Spleen (tissue), 11 donors: Measurements from ENCODE around the gene BUD31. TPM values are rescaled to one million over a fixed set of nuclear protein-coding genes. Genes with fewer than 3 reads are reported as not detected.

Source experiments
- DNase-seq: peaks from one replicate; pipeline ENCODE4 v3.0.0-alpha.2; 2020
- H3K27ac ChIP-seq, 8 donors: fragments of 200-600 bp; sonication (generic) in 7 of 8; 1 replicate in 4 of 8; 2 replicates in 4 of 8; pipeline versions ENCODE4 v1.5.0 to v1.8.0; 2016 to 2021; ENCODE audit warnings: inconsistent platforms in 4 of 8, mild to moderate bottlenecking in 4 of 8, moderate library complexity in 1 of 8
- H3K27me3 ChIP-seq, 7 donors: fragments of 200-600 bp; sonication (generic) in 6 of 7; replicated peaks in 1 of 7; 1 replicate in 4 of 7; 2 replicates in 3 of 7; pipeline versions ENCODE4 v1.5.0 to v1.8.0; 2016 to 2021; ENCODE audit warnings: inconsistent platforms in 3 of 7, mild to moderate bottlenecking in 1 of 7
- H3K36me3 ChIP-seq, 6 donors: fragments of 200-600 bp; sonication (generic) in 5 of 6; 1 replicate in 4 of 6; 2 replicates in 2 of 6; pipeline versions ENCODE4 v1.5.0 to v1.8.0; 2016 to 2021; ENCODE audit warnings: inconsistent platforms in 2 of 6
- H3K4me1 ChIP-seq, 6 donors: fragments of 200-600 bp; sonication (generic) in 5 of 6; 1 replicate in 3 of 6; 2 replicates in 3 of 6; pipeline versions ENCODE4 v1.5.0 to v1.8.0; 2016 to 2021; ENCODE audit warnings: inconsistent platforms in 3 of 6
- H3K4me3 ChIP-seq, 8 donors: fragments of 200-600 bp; sonication (generic) in 7 of 8; 1 replicate in 4 of 8; 2 replicates in 4 of 8; pipeline versions ENCODE4 v1.5.0 to v1.8.0; 2016 to 2021; ENCODE audit warnings: inconsistent platforms in 4 of 8, mild to moderate bottlenecking in 4 of 8, moderate library complexity in 2 of 8
- H3K9me3 ChIP-seq, 8 donors: fragments of 200-600 bp; sonication (generic) in 7 of 8; 1 replicate in 4 of 8; 2 replicates in 4 of 8; pipeline versions ENCODE4 v1.5.0 to v1.8.0; 2016 to 2021; ENCODE audit warnings: inconsistent platforms in 4 of 8
- CTCF ChIP-seq, 11 experiments: fragments of 200-600 bp in 7 of 11; fragments of 450-650 bp in 4 of 11; sonication (generic) in 4 of 11; IDR thresholded peaks in 8 of 11; conservative IDR thresholded peaks in 3 of 11; 1 replicate in 7 of 11; 2 replicates in 4 of 11; pipeline versions ENCODE4 v1.4.0 to v1.8.0; 2016 to 2021; ENCODE audit warnings: antibody characterized with exemption in 11 of 11, inconsistent platforms in 4 of 11, mild to moderate bottlenecking in 1 of 11
- POLR2A ChIP-seq, 3 donors: fragments of 450-650 bp; IDR thresholded peaks; one replicate each; pipeline ENCODE4 v1.5.1; 2017; ENCODE audit warnings: antibody characterized with exemption in 3 of 3, mild to moderate bottlenecking in 1 of 3
- POLR2AphosphoS5 ChIP-seq, 3 donors: sonication (generic); formaldehyde crosslinking; IDR thresholded peaks; one replicate each; pipeline ENCODE4 v1.5.1; 2017; ENCODE audit warnings: antibody characterized with exemption in 3 of 3
- WGBS, 5 donors: extraction: QIAGEN DNeasy Blood & Tissue Kit in 3 of 5; methylation state at CpG; one replicate each; pipeline versions ENCODE4 v1.1.5 to v1.1.7; 2013 to 2018; 5-methylcytosine and 5-hydroxymethylcytosine counted together
- intact Hi-C: fragments of 100-400 bp; cut with DNase I; formaldehyde crosslinking; loops from one replicate; pipeline ENCODE4 v1.15.0; 2023; ENCODE audit warnings: low total_unique reads
- polyA plus RNA-seq, 3 donors: library from polyadenylated mRNA; stranded (reverse); fragments of 200-250 nt; gene quantifications; one replicate each; pipeline ENCODE4 v1.2.1, GENCODE V29; 2013
- total RNA-seq, 7 donors: library from RNA; depleted of rRNA in 3 of 7; stranded (reverse); fragments of >200 nt in 3 of 7; fragmentation: NEBNext Ultra II Directional in 4 of 7; extraction: Animal tissue kit (Norgen Biotek cat#: 25700) in 4 of 7; gene quantifications; one replicate each; pipeline versions ENCODE4 v1.1.0 to v1.2.1, GENCODE V29; 2016 to 2021
- donor health status: healthy with polysubstance abuse.
- donor health status: DM: no; HTN: no; CAD: no; lungs with moderate emphysema.
- donor health status: DM: no; HTN: no; CAD: no.
- donor health status: Bipolar disorder and iron deficiency.
- donor health status: healthy.
- donor health status: DM: no; HTN: no; CAD: no.
- donor health status: DM: yes; HTN: yes; CAD: no.

The BUD31 gene
- total and polyA plus RNA-seq, 10 donors: 48.4 to 124 (median 71.0) TPM

GRCh38 chr7:99437946-99438572 is 29.3 kb downstream of the BUD31 start:
- no peaks in the 10 kb centered on the region for H3K27me3 ChIP-seq
- WGBS, 5 donors: 18 to 25% (median 19%) methylated on average over 19 to 20 of the region's 20 CpGs
- intact Hi-C loops: no loop called here
- H3K9me3 ChIP-seq: no peaks in the 10 kb centered on the region
- H3K4me3 ChIP-seq: peak overlapping the region; percentile 78 to 99 (median 96)
- H3K27ac ChIP-seq: peak overlapping the region; percentile 80 to 94 (median 86)
- H3K4me1 ChIP-seq: peaks cover 13 to 63% (median 40%) of the 10 kb centered on the region in 6 donors
- TF ChIP-seq POLR2A (IDR thresholded peaks at IDR 0.05) (no peak), CTCF (IDR thresholded peaks at IDR 0.05 in 8 of 11, conservative IDR thresholded peaks at IDR 0.05 in 3 of 11) (no peak), POLR2AphosphoS5 (IDR thresholded peaks at IDR 0.05) (no peak)
- DNase-seq: no peak
- H3K36me3 ChIP-seq: peaks cover 0 to 37% (median 22%) of the 10 kb centered on the region in 6 donors

DNA sequence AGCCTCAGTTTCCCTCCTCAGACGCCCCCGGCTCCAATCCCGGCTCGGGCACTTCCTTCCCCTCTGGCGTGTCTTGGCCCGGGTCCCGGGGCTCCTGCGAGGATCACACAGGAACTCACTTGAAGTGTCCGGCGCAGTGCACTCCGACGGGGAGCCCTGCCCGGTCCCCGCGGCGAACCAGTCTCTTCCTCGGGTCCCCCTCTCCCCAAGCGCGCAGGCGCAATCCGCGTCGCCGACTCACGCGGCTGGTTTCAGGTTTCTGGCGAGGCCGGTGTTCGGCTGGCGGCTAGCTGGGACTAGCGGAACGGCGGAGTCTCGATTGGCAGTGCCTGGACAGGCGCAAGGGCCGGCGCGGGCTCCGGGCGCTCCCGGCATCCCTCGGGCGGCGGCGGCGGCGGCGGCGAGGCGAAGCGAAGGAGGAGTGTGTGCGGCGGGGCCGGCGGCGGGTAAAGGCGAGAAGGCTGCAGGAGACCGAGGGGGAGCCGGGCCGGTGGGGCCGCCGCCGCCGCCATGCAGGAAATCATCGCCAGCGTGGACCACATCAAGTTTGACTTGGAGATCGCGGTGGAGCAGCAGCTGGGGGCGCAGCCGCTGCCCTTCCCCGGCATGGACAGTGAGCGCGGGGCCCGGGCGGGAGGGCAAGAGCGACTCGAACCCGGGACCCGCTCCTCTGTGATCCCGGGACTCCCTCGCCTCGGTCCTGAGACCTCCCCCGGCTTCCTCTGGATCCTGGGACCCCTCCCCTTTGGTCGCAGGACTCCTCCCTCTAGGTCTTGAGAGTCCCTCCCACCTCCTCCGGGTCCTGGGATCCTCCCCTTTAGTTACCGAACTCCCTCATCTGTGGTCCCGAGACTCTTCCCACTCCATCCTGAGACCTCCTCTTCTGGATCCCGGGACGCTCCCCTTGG is 30.1 kb downstream of the BUD31 start, which contains the start of the genes CPSF4 and PTCD1:
TSS of gene CPSF4 (plus strand) at position 371 of the 908 bp plus-strand sequence. CDS start at position 511, 140 bp downstream.
TSS of gene PTCD1 (minus strand) at position 226 of the 908 bp plus-strand sequence. CDS start 3,556 bp downstream, outside the sequence.
- intact Hi-C loops: no loop called here
- no peak for TF ChIP-seq POLR2A (IDR thresholded peaks at IDR 0.05)
- peak; percentile 82 to 90 (median 88) for TF ChIP-seq POLR2AphosphoS5 (IDR thresholded peaks at IDR 0.05)
- TF ChIP-seq CTCF (IDR thresholded peaks at IDR 0.05 in 8 of 11, conservative IDR thresholded peaks at IDR 0.05 in 3 of 11): peak in 1 of 11 experiments; percentile 17
- 0 to 1% (median 1%) methylated on average over 33 to 89 of the region's 89 CpGs for WGBS, 5 donors

GRCh38 chr7:99440195-99440594 is 31.4 kb downstream of the BUD31 start:
- Histone ChIP-seq H3K27me3 (no peaks in the 10 kb centered on the region), H3K27ac (peak overlapping the region in 1 of 8 donors; percentile 94), H3K9me3 (no peaks in the 10 kb centered on the region), H3K4me3 (peak overlapping the region in 5 of 8 donors; percentile 78 to 99 (median 96)), H3K36me3 (peaks cover 0 to 37% (median 14%) of the 10 kb centered on the region in 6 donors), H3K4me1 (peaks cover 13 to 76% (median 41%) of the 10 kb centered on the region in 6 donors)
- WGBS, 5 donors: 81 to 87% (median 84%) methylated on average over 9 of the region's 9 CpGs
- intact Hi-C loops: no loop called here
- TF ChIP-seq POLR2AphosphoS5 (IDR thresholded peaks at IDR 0.05) (no peak), CTCF (IDR thresholded peaks at IDR 0.05 in 8 of 11, conservative IDR thresholded peaks at IDR 0.05 in 3 of 11) (no peak), POLR2A (IDR thresholded peaks at IDR 0.05) (no peak)
- DNase-seq: no peak

More for the DNA sequence above, 30.1 kb downstream of the BUD31 start, which contains the start of the genes CPSF4 and PTCD1:
- peaks cover 13 to 68% (median 40%) of the 10 kb centered on the region in 6 donors for H3K4me1 ChIP-seq
- peak; percentile 99 for DNase-seq
- H3K27ac ChIP-seq: peak within 1 kb of the TSS; percentile 80 to 94 (median 86)
- H3K9me3 ChIP-seq: no peaks in the 10 kb centered on the region
- H3K27me3 ChIP-seq: no peaks in the 10 kb centered on the region
- H3K4me3 ChIP-seq: peak within 1 kb of the TSS; percentile 78 to 99 (median 96)
- peaks cover 0 to 37% (median 18%) of the 10 kb centered on the region in 6 donors for H3K36me3 ChIP-seq
